ENCODE measurements around the gene TRIOBP.
"Not testable (repeated sequence)": the region's sequence is repeated elsewhere in the genome, so short reads cannot be mapped to it uniquely, and the experiment has no call there.

Gene TRIOBP

DNA sequence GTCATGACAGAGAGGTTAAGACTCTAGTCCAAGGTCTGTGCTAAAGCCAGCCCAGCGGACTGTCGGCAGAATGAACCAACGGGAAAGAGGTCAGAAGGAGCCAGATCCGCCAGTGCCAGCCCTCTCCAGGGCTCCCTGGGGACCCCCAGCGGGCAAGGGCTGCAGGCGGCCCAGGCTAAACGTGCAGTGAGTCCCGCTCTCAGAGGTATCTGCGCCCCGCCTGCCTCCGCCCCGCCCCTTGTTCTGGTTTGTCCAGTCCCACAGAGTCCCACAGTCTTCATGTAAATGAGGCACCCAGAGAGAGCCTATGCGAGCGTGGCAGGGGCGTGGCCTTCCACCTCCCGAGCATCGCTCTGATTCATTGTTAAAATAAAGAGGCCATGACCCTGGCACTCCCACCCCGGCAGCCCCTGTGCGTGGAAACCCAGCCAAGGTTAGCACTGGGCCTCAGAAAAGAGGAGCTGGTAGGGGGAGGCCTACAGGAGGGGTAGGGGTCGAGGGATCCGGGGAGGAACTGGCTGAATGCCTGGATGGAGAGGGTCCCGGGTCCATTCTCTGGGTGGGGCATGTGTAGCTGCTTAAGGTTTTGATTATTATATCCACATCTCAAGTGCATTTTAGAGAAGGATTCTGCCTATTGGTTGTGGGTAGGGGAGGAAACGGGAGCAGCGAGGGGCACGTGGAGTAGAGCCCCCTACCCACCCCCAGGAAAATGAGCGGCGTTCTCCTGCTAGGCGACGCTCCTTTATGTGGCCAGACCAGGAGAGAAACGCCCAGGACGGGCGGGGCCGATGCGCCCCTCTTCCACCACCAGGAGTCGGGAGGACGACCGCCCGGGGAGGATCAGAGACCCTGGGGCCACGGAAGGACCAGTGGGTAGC, at the start of gene TRIOBP:
Gene TRIOBP (plus strand): TSS at position 392 of the 881 bp plus-strand sequence. CDS start 4,318 bp downstream, outside the sequence.
- DNase-seq (ENCODE audit: low read depth), result peak; percentile 78

DNA sequence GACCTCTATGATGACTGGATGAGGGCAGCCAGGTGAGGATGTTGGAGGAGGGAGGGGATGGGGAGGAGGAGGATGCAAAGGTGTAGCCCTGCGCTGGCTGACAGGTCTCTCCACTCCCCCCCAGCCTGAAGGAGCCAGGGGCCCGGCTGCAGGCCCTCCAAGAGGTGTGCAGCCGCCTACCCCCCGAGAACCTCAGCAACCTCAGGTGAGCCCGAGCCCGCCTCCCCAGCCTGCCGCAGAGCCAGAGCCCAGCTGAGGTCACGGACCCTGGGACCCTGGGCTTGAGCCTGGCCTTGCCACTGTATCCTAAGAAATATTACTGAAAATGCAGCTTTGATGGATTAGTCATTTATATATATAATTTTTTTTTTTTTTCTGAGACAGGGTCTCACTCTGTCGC, 49.5 kb upstream of the TRIOBP start:
- DNase-seq (ENCODE audit: low read depth), result no peak

DNA sequence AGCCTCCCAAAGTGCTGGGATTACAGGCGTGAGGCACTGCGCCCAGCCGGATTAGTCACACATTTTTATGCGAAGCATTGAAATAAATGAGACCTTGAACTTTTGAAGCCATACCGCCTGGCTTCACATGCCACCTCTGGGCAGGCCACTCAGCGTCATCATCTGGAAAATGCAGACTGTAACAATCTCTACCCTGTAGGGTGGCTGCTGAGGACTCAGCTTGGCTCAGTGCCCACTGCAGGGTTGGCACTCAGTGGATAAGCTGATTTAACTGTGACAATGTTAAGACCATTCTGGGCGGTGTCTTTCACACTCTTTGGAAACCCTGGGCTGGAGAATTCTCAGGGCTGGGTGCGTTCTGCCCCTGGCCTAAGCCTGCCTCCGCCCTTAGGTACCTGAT, 48.9 kb upstream of the TRIOBP start:
- no peak for DNase-seq (ENCODE audit: low read depth)

DNA sequence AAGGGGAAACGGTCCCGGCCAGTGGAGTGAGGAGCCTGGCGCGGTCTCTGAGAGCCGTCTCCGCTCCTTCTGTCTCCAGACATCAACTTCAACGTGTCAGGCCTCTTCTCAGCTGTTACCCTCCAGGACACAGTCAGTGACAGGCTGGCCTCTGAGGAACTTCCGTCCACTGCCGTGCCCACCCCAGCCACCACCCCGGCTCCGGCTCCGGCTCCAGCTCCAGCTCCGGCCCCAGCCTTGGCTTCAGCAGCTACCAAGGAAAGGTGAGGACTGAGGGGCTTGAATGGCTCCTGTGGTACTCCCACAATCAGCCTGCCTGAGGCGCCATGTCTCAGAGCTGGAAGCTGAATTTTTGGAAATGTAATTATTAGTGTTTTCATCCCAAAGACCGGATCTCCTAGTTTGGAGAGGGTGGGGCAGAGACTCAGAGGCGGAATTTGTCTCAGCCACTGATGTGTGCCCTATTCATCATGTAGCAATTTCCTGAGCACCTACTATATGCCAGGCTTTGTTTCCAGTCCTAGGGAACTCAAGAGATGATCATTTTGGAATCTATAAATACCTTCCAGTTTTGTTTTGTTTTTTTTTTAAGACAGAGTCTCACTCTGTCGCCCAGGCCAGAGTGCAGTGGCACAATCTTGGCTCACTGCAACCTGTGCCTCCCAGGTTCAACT, 46.2 kb upstream of the TRIOBP start:
- DNase-seq (ENCODE audit: low read depth), result no peak

DNA sequence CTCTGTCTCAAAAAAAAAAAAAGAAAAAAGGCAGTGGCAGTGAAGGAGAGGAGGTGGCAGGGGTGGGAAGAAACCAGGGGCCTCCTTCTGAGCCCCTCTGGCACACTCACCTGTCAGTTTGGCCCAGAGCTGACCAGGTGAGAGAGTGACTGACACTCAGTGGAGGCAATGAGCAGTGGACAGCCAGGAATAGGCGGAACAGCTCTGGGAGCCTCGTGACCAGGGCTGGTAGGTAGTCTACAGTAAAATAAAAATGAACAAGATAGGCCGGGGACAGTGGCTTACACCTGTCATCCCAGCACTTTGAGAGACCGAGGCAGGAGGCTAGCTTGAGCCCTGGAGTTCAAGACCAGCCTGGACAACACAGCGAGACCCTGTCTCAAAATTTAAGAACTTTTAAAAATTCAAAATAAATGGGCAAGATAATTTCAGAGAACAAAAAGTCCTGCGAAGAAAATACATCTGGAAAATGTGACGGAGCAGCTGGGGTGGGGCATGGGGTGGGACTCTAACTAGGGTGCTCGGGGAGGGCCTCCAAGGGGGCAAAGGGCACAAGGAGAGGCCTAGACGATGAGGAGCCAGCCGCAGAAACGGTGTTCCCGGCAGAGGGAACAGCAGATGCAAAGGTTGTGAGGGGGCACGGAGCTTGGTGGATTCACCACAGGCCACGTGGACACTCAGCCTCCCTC, 42.1 kb upstream of the TRIOBP start:
- no peak for DNase-seq (ENCODE audit: low read depth)

- no peak for DNase-seq (ENCODE audit: low read depth)
Measured at GRCh38 chr22:37655252-37655563, 41.6 kb upstream of the TRIOBP start.

- DNase-seq (ENCODE audit: low read depth), result not testable (repeated sequence)
Measured at GRCh38 chr22:37656583-37656982, 40.3 kb upstream of the TRIOBP start.

- no peak for DNase-seq (ENCODE audit: low read depth)
Measured at GRCh38 chr22:37657590-37658132, 39.2 kb upstream of the TRIOBP start.

GRCh38 chr22:37658133-37659065, 38.4 kb upstream of the TRIOBP start, which contains the start of gene PDXP:
PDXP (plus strand) TSS chr22:37658723; CDS start chr22:37658783, 60 bp downstream.
- DNase-seq (ENCODE audit: low read depth), result peak; percentile 98

GRCh38 chr22:37659066-37659896, 37.6 kb upstream of the TRIOBP start:
- DNase-seq (ENCODE audit: low read depth), result no peak

DNA sequence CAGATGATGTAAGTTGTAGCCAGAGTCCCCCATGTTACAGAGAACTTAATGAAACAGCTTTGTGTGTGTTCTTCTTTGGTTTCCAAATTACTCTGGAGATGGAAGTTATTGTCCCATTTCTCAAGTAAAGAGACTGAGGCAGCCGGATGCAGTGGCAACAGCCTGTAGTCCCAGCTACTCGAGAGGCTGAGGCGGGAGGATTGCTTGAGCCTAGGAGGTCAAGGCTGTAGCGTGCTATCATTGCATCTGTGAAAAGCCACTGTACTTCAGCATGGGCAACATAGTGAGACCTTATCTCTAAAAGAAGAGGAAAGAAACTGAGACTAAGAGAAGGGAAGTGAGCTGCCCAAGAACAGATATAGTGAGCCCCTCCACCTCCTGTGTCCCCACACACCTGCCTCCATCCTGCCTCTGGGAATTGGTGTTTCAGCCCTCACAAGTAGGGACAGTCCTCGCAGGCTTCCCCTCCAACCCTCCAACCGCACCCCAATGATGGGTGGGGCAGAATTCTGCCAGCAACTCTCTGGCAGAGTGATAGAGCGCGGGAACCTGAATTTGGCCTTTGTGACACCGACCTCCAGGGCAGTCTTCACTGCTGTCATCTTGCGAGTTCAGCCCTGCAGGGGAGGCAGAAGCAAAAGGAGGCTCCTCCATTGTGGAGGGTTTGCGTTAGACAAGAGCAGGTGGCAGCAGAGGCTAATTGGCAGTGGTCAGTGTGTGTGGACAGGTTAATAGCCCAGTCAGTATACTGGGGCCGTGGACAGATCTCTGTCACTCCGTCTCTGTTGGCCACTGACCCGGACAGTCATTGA, 36.7 kb upstream of the TRIOBP start:
- no peak for DNase-seq (ENCODE audit: low read depth)

- no peak for DNase-seq (ENCODE audit: low read depth)
Measured at GRCh38 chr22:37660709-37661045, 36.2 kb upstream of the TRIOBP start.

DNA sequence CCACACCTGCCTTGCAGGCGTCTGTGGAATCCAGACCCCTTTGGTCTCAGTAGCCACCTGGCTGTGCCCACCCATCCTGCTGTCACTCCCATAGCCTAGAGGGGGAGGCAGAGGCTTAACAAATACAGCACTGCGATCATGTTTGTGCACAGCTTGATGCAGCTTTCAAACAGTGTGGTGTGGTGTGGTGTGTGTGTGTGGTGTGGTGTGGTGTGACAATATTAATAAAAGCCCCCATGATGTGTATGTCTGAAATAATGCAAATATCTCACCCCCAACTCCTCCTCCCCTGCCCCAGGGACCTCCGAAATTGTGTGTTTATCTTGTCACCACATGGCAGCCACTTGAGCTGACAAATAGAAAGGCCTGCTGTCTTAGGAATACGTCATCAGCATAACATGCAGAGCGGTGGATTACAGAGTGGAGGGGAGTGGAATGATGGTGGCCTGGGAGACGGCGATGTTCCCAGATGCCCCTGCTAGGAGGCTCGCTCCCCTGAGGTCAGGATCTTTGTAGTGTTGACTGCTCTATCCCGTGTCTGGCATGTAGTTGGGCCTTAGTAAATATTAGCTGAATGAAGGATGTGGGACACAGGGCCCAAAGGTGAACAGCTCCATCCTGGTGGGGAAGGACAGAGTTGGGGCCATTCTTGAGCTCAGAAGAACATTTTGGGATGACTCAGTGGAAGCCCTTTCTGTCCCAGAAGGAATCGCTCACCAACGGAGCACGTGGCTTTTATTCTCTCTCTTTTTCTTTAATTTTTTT, 35.5 kb upstream of the TRIOBP start:
- no peak for DNase-seq (ENCODE audit: low read depth)

- no peak for DNase-seq (ENCODE audit: low read depth)
Measured at GRCh38 chr22:37662039-37662438, 34.8 kb upstream of the TRIOBP start.

DNA sequence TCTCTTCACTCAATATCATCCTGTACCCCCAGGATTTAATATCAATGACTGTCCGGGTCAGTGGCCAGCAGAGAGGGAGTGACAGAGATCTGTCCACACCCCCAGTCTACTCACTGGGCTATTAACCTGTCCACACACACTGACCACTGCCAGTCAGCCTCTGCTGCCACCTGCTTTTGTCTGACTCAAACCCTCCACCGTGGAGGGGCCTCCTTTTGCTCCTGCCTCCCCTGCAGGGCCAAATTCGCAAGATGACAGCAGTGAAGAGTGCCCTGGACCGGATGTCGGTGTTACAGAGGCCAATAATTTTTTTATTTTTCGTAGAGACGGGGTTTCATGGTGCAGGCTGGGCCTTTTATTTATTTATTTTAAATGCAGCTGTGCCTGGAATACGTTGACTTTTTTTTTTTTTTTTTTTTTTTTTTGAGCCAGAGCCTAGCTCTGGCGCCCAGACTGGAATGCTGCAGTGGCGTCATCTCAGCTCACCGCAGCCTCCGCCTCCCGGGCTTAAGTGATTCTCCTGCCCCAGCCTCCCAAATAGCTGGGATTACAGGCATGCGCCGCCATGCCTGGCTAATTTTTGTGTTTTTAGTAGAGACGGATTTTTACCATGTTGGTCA, 33.2 kb upstream of the TRIOBP start:
- DNase-seq (ENCODE audit: low read depth), result no peak

DNA sequence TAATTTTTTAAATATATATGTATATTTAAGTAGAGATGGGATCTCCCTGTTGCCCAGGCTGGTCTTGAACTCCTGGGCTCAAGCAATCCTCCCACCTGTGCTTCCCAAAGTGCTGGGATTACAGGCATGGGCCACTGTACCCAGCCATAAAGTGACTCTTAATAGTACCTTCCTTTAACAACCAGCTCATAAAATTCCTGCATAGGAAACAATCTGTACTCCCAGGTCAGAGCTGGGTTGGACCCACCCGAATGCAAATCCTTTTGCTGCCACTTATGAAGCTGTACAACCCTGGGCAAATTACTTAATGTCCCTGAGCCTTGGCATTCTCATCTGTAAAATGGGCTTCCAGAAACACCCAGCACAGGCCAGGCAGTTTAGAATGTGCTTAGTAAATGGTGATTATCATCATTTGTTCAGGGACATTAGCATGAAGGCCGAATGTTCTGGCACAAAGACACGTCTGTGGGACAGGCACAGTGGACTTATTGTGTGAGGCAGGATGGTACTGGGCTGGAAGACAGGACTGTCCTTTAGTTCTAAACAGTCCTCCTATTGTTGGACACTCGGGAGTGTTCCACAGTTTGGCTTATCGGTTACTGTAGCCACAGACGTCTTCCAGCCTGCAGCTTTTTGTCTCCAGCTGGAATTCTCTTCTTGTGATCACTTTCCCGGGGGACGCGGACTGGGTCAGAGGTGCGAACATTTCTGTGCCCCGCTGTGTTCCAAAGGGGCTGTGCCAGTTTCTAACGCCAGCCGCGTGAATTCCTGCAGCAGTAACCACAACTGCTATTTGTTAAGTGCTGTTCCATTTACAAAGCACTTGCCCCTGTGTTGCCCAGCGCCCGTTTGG, 32.4 kb upstream of the TRIOBP start:
- DNase-seq (ENCODE audit: low read depth), result no peak

DNA sequence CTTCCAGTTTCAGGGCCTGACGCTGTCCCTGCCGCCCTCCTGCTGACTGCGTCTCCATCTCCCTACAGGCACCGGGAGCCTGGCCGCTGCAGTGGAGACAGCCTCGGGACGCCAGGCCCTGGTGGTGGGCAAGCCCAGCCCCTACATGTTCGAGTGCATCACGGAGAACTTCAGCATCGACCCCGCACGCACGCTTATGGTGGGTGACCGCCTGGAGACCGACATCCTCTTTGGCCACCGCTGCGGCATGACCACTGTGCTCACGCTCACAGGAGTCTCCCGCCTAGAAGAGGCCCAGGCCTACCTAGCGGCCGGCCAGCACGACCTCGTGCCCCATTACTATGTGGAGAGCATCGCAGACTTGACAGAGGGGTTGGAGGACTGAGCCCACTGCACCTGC, 31.4 kb upstream of the TRIOBP start:
- no peak for DNase-seq (ENCODE audit: low read depth)

- DNase-seq (ENCODE audit: low read depth), result no peak
Measured at GRCh38 chr22:37669586-37669985, 27.3 kb upstream of the TRIOBP start.

Data from activated gamma-delta T cell treated with anti-CD3 and anti-CD28 coated beads, Interleukin-2, amount 50 U/mL, for 16 hours (primary cell).